ENCODE results near the gene IGF1R. TPM values are rescaled to one million over a fixed set of nuclear protein-coding genes. Genes with fewer than 3 reads are reported as not detected.

IGF1R gene
- total and polyA plus RNA-seq, 2 experiments from 2014 or later, result 10.8 to 42.9 TPM

GRCh38 chr15:98842192-98842972, 194.0 kb downstream of the IGF1R start:
- H3K4me3 ChIP-seq, result no peak overlapping the region
- H3K79me2 ChIP-seq, result peaks cover 68% of the 10 kb centered on the region
- H2AFZ ChIP-seq, result no peak overlapping the region
- TF ChIP-seq EZH2 (IDR thresholded peaks at IDR 0.05; ENCODE audit: borderline replicate concordance), result no peak
- peak overlapping the region; percentile 43 for H3K4me2 ChIP-seq
- H4K20me1 ChIP-seq (ENCODE audit: insufficient read depth, poor library complexity, severe bottlenecking), result no peaks in the 10 kb centered on the region
- peaks cover 35% of the 10 kb centered on the region for H3K4me1 ChIP-seq (ENCODE audit: insufficient read depth)
- no peaks in the 10 kb centered on the region for H3K9me2 ChIP-seq (replicated peaks; ENCODE audit: insufficient read depth)
- no peak for DNase-seq (ENCODE audit: low spot score)
- H3K27me3 ChIP-seq, result no peaks in the 10 kb centered on the region
- WGBS (ENCODE audit: low lambda C conversion rate, missing lambda C conversion rate), result 81% methylated on average over 6 of the region's 6 CpGs
- H3K36me3 ChIP-seq (replicated peaks; ENCODE audit: insufficient read depth, low read depth), result no peaks in the 10 kb centered on the region
- no peaks in the 10 kb centered on the region for H3K9me3 ChIP-seq (ENCODE audit: low read depth)
- H3K27ac ChIP-seq, result no peak overlapping the region

- H3K4me1 ChIP-seq (ENCODE audit: insufficient read depth), result peaks cover 35% of the 10 kb centered on the region
- no peaks in the 10 kb centered on the region for H3K27me3 ChIP-seq
- H3K9me2 ChIP-seq (replicated peaks; ENCODE audit: insufficient read depth), result no peaks in the 10 kb centered on the region
- no peaks in the 10 kb centered on the region for H3K9me3 ChIP-seq (ENCODE audit: low read depth)
- H3K79me2 ChIP-seq, result peaks cover 67% of the 10 kb centered on the region
- WGBS (ENCODE audit: low lambda C conversion rate, missing lambda C conversion rate), result 76% methylated on average over 4 of the region's 4 CpGs
- H4K20me1 ChIP-seq (ENCODE audit: insufficient read depth, poor library complexity, severe bottlenecking), result no peaks in the 10 kb centered on the region
- TF ChIP-seq EZH2phosphoT487 (IDR thresholded peaks at IDR 0.05; ENCODE audit: low read depth, severe bottlenecking, unreplicated experiment), result no peak
- no peak for TF ChIP-seq EZH2 (IDR thresholded peaks at IDR 0.05; ENCODE audit: borderline replicate concordance)
- no peak for TF ChIP-seq CTCF (IDR thresholded peaks at IDR 0.05; ENCODE audit: poor library complexity)
- no peak overlapping the region for H3K27ac ChIP-seq
- DNase-seq (ENCODE audit: low spot score), result no peak
- no peak overlapping the region for H3K4me3 ChIP-seq
- no peak overlapping the region for H2AFZ ChIP-seq
- peak overlapping the region; percentile 43 for H3K4me2 ChIP-seq
- H3K36me3 ChIP-seq (replicated peaks; ENCODE audit: insufficient read depth, low read depth), result no peaks in the 10 kb centered on the region
Observed at GRCh38 chr15:98842973-98843285, 194.6 kb downstream of the IGF1R start.

- no peaks in the 10 kb centered on the region for H3K36me3 ChIP-seq (replicated peaks; ENCODE audit: insufficient read depth, low read depth)
- H3K4me3 ChIP-seq, result no peak overlapping the region
- no peaks in the 10 kb centered on the region for H3K9me2 ChIP-seq (replicated peaks; ENCODE audit: insufficient read depth)
- no peak overlapping the region for H2AFZ ChIP-seq
- no peaks in the 10 kb centered on the region for H4K20me1 ChIP-seq (ENCODE audit: insufficient read depth, poor library complexity, severe bottlenecking)
- WGBS (ENCODE audit: low lambda C conversion rate, missing lambda C conversion rate), result 41% methylated on average over 4 of the region's 4 CpGs
- H3K27ac ChIP-seq, result no peak overlapping the region
- H3K79me2 ChIP-seq, result peaks cover 67% of the 10 kb centered on the region
- peaks cover 35% of the 10 kb centered on the region for H3K4me1 ChIP-seq (ENCODE audit: insufficient read depth)
- H3K4me2 ChIP-seq, result peak overlapping the region; percentile 43
- TF ChIP-seq EZH2 (IDR thresholded peaks at IDR 0.05; ENCODE audit: borderline replicate concordance), result no peak
- TF ChIP-seq EZH2phosphoT487 (IDR thresholded peaks at IDR 0.05; ENCODE audit: low read depth, severe bottlenecking, unreplicated experiment), result no peak
- no peak for TF ChIP-seq CTCF (IDR thresholded peaks at IDR 0.05; ENCODE audit: poor library complexity)
- no peaks in the 10 kb centered on the region for H3K9me3 ChIP-seq (ENCODE audit: low read depth)
- no peak for DNase-seq (ENCODE audit: low spot score)
- H3K27me3 ChIP-seq, result no peaks in the 10 kb centered on the region
Observed at GRCh38 chr15:98843844-98844243, 195.5 kb downstream of the IGF1R start.

GRCh38 chr15:98844261-98844660, 195.9 kb downstream of the IGF1R start:
- Histone ChIP-seq H3K9me3 (ENCODE audit: low read depth) (no peaks in the 10 kb centered on the region), H4K20me1 (ENCODE audit: insufficient read depth, poor library complexity, severe bottlenecking) (no peaks in the 10 kb centered on the region), H3K4me1 (ENCODE audit: insufficient read depth) (peaks cover 35% of the 10 kb centered on the region), H2AFZ (no peak overlapping the region), H3K79me2 (peaks cover 67% of the 10 kb centered on the region), H3K27ac (no peak overlapping the region), H3K27me3 (no peaks in the 10 kb centered on the region), H3K4me3 (no peak overlapping the region), H3K36me3 (replicated peaks; ENCODE audit: insufficient read depth, low read depth) (no peaks in the 10 kb centered on the region), H3K4me2 (peak overlapping the region; percentile 43), H3K9me2 (replicated peaks; ENCODE audit: insufficient read depth) (no peaks in the 10 kb centered on the region)
- TF ChIP-seq CTCF (IDR thresholded peaks at IDR 0.05; ENCODE audit: poor library complexity), result no peak
- no peak for TF ChIP-seq EZH2phosphoT487 (IDR thresholded peaks at IDR 0.05; ENCODE audit: low read depth, severe bottlenecking, unreplicated experiment)
- TF ChIP-seq EZH2 (IDR thresholded peaks at IDR 0.05; ENCODE audit: borderline replicate concordance), result no peak
- WGBS (ENCODE audit: low lambda C conversion rate, missing lambda C conversion rate), result 42% methylated on average over 3 of the region's 3 CpGs
- DNase-seq (ENCODE audit: low spot score), result no peak
